Erythroblast (primary cell): ENCODE measurements around the gene ACP2.

Experiments used
- GATA1 ChIP-seq: IDR thresholded peaks from 2 replicates; pipeline ENCODE4 v1.6.1; 2011; ENCODE audit warnings: low read depth, mild to moderate bottlenecking, control low read depth, low read length, moderate library complexity
- POLR2A ChIP-seq: IDR thresholded peaks from 2 replicates; pipeline ENCODE4 v1.6.1; 2011; ENCODE audit warnings: mild to moderate bottlenecking, low read length

- peak; percentile 17 for TF ChIP-seq POLR2A
- TF ChIP-seq GATA1, result no peak
Observed at GRCh38 chr11:47269829-47270305, 21.3 kb upstream of the ACP2 start, which contains the start of gene MADD.
